Measurements from ENCODE around the gene SCG5. TPM values are rescaled to one million over a fixed set of nuclear protein-coding genes. Genes with fewer than 3 reads are reported as not detected.

SCG5 gene
- total RNA-seq, 1 donor from 2014 or later, result 18.2 TPM

DNA sequence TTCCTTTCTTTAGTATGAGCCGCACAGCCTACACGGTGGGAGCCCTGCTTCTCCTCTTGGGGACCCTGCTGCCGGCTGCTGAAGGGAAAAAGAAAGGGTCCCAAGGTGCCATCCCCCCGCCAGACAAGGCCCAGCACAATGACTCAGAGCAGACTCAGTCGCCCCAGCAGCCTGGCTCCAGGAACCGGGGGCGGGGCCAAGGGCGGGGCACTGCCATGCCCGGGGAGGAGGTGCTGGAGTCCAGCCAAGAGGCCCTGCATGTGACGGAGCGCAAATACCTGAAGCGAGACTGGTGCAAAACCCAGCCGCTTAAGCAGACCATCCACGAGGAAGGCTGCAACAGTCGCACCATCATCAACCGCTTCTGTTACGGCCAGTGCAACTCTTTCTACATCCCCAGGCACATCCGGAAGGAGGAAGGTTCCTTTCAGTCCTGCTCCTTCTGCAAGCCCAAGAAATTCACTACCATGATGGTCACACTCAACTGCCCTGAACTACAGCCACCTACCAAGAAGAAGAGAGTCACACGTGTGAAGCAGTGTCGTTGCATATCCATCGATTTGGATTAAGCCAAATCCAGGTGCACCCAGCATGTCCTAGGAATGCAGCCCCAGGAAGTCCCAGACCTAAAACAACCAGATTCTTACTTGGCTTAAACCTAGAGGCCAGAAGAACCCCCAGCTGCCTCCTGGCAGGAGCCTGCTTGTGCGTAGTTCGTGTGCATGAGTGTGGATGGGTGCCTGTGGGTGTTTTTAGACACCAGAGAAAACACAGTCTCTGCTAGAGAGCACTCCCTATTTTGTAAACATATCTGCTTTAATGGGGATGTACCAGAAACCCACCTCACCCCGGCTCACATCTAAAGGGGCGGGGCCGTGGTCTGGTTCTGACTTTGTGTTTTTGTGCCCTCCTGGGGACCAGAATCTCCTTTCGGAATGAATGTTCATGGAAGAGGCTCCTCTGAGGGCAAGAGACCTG is 89.5 kb downstream of the SCG5 start:
- no peak for DNase-seq (ENCODE audit: low spot score, unreplicated experiment)
- H3K36me3 Mint-ChIP-seq (ENCODE audit: insufficient read depth), result no peaks in the 10 kb centered on the region
- H3K9me3 Mint-ChIP-seq (ENCODE audit: low read depth), result peaks cover 5% of the 10 kb centered on the region
- H3K4me1 Mint-ChIP-seq (ENCODE audit: low read depth), result no peaks in the 10 kb centered on the region
- TF ChIP-seq, protein P1, sequence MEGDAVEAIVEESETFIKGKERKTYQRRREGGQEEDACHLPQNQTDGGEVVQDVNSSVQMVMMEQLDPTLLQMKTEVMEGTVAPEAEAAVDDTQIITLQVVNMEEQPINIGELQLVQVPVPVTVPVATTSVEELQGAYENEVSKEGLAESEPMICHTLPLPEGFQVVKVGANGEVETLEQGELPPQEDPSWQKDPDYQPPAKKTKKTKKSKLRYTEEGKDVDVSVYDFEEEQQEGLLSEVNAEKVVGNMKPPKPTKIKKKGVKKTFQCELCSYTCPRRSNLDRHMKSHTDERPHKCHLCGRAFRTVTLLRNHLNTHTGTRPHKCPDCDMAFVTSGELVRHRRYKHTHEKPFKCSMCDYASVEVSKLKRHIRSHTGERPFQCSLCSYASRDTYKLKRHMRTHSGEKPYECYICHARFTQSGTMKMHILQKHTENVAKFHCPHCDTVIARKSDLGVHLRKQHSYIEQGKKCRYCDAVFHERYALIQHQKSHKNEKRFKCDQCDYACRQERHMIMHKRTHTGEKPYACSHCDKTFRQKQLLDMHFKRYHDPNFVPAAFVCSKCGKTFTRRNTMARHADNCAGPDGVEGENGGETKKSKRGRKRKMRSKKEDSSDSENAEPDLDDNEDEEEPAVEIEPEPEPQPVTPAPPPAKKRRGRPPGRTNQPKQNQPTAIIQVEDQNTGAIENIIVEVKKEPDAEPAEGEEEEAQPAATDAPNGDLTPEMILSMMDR (IDR thresholded peaks at IDR 0.05; ENCODE audit: unreplicated experiment), result no peak
- no peak overlapping the region for H3K27ac Mint-ChIP-seq
- peaks cover 38% of the 10 kb centered on the region for H3K27me3 Mint-ChIP-seq
- H3K4me3 Mint-ChIP-seq (ENCODE audit: low read depth), result no peak overlapping the region

DNA sequence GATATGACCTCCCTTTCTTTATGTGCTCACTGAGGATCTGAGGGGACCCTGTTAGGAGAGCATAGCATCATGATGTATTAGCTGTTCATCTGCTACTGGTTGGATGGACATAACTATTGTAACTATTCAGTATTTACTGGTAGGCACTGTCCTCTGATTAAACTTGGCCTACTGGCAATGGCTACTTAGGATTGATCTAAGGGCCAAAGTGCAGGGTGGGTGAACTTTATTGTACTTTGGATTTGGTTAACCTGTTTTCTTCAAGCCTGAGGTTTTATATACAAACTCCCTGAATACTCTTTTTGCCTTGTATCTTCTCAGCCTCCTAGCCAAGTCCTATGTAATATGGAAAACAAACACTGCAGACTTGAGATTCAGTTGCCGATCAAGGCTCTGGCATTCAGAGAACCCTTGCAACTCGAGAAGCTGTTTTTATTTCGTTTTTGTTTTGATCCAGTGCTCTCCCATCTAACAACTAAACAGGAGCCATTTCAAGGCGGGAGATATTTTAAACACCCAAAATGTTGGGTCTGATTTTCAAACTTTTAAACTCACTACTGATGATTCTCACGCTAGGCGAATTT is 91.2 kb downstream of the SCG5 start:
- no peak for DNase-seq (ENCODE audit: low spot score, unreplicated experiment)
- peaks cover 38% of the 10 kb centered on the region for H3K27me3 Mint-ChIP-seq
- no peaks in the 10 kb centered on the region for H3K9me3 Mint-ChIP-seq (ENCODE audit: low read depth)
- H3K4me1 Mint-ChIP-seq (ENCODE audit: low read depth), result no peaks in the 10 kb centered on the region
- no peak overlapping the region for H3K27ac Mint-ChIP-seq
- no peaks in the 10 kb centered on the region for H3K36me3 Mint-ChIP-seq (ENCODE audit: insufficient read depth)
- H3K4me3 Mint-ChIP-seq (ENCODE audit: low read depth), result no peak overlapping the region
- TF ChIP-seq, protein P1 (IDR thresholded peaks at IDR 0.05; ENCODE audit: unreplicated experiment), result no peak

DNA sequence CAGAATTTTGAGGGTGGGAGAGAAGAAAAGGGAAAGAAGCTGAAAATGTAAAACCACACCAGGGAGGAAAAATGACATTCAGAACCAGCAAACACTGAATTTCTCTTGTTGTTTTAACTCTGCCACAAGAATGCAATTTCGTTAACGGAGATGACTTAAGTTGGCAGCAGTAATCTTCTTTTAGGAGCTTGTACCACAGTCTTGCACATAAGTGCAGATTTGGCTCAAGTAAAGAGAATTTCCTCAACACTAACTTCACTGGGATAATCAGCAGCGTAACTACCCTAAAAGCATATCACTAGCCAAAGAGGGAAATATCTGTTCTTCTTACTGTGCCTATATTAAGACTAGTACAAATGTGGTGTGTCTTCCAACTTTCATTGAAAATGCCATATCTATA is 91.8 kb downstream of the SCG5 start:
- no peaks in the 10 kb centered on the region for H3K36me3 Mint-ChIP-seq (ENCODE audit: insufficient read depth)
- DNase-seq (ENCODE audit: low spot score, unreplicated experiment), result no peak
- H3K9me3 Mint-ChIP-seq (ENCODE audit: low read depth), result no peaks in the 10 kb centered on the region
- H3K27ac Mint-ChIP-seq, result no peak overlapping the region
- no peak overlapping the region for H3K4me3 Mint-ChIP-seq (ENCODE audit: low read depth)
- no peaks in the 10 kb centered on the region for H3K4me1 Mint-ChIP-seq (ENCODE audit: low read depth)
- TF ChIP-seq, protein P1 (IDR thresholded peaks at IDR 0.05; ENCODE audit: unreplicated experiment), result no peak
- H3K27me3 Mint-ChIP-seq, result peaks cover 38% of the 10 kb centered on the region

DNA sequence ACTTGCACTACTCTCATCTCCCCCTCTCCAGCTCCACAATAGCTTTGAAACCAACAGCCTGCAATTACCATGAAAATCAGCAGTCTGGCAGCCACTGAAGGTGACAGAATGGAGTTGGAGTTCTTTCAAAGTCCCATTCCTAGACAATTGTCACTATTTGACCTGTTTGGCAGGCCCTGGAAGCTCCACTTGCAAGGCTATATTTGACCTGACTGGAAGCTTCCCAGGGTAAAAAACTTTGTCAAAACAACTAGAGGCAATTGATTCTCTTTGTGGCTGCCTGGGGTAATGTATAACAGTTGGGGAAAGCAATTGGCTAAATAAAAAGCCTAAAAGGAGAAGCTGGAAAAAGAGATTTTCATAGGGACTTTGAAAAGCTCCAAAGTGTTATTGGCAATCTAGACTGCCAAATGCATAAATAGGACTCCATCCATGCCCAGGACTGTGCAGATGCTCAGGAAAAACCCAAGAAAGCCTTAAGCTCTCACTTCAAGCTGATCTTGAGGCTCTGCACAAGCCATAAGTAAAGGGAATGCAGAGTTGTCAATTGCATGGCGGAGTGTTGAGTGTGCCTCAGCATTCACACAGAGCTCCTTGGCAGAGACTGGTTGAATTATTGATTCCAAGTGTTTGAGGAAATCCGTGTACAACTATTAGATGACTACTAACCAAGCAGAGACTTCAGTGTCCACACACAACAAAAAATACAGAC is 94.6 kb downstream of the SCG5 start:
- Mint-ChIP-seq H3K27ac (no peak overlapping the region), H3K4me3 (ENCODE audit: low read depth) (no peak overlapping the region), H3K36me3 (ENCODE audit: insufficient read depth) (no peaks in the 10 kb centered on the region), H3K4me1 (ENCODE audit: low read depth) (no peaks in the 10 kb centered on the region), H3K27me3 (peaks cover 23% of the 10 kb centered on the region), H3K9me3 (ENCODE audit: low read depth) (peaks cover 11% of the 10 kb centered on the region)
- TF ChIP-seq, protein P1 (IDR thresholded peaks at IDR 0.05; ENCODE audit: unreplicated experiment), result no peak
- no peak for DNase-seq (ENCODE audit: low spot score, unreplicated experiment)

DNA sequence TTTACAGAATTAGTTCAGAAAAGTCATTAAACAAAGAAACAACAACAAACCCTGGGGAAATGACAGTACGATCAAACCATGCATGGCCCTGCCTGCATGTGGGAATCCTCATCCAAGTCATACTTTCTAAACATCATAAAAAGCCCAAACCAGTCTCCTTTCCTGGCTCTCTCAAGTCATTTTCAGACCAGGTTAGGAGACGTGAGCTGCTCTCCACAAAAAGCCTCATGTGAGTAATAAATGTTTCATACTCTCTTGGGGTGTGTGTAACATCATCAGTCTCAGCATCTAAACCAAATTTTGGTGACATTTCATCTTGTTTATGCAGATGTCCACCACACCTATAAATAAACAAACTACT is 95.2 kb downstream of the SCG5 start:
- H3K36me3 Mint-ChIP-seq (ENCODE audit: insufficient read depth), result no peaks in the 10 kb centered on the region
- peaks cover 11% of the 10 kb centered on the region for H3K9me3 Mint-ChIP-seq (ENCODE audit: low read depth)
- TF ChIP-seq, protein P1 (IDR thresholded peaks at IDR 0.05; ENCODE audit: unreplicated experiment), result no peak
- H3K27me3 Mint-ChIP-seq, result peaks cover 19% of the 10 kb centered on the region
- no peak for DNase-seq (ENCODE audit: low spot score, unreplicated experiment)
- H3K4me3 Mint-ChIP-seq (ENCODE audit: low read depth), result no peak overlapping the region
- H3K27ac Mint-ChIP-seq, result no peak overlapping the region
- H3K4me1 Mint-ChIP-seq (ENCODE audit: low read depth), result no peaks in the 10 kb centered on the region
